Measurements from ENCODE around the gene PAK6. TPM values are rescaled to one million over a fixed set of nuclear protein-coding genes. Genes with fewer than 3 reads are reported as not detected.

The PAK6 gene
- polyA plus RNA-seq, 2 of the 4 experiments (the other 2 are of a cell fraction), result 0.10 to 0.16 TPM

- Histone ChIP-seq H3K27ac (no peak overlapping the region), H3K4me3 (no peak overlapping the region), H3K4me1 (peaks cover 19% of the 10 kb centered on the region), H3K9me3 (no peaks in the 10 kb centered on the region), H3K4me2 (no peak overlapping the region)
- TF ChIP-seq EHF (CRISPR knock-in tag; IDR thresholded peaks at IDR 0.05), result no peak
- no peak for TF ChIP-seq BCL3 (IDR thresholded peaks at IDR 0.05)
- no peak for TF ChIP-seq MYC (IDR thresholded peaks at IDR 0.05; ENCODE audit: borderline replicate concordance, low read length)
- no peak for TF ChIP-seq ZC3H11A (IDR thresholded peaks at IDR 0.05)
- TF ChIP-seq PHF8 (IDR thresholded peaks at IDR 0.05; ENCODE audit: borderline replicate concordance, low read depth), result no peak
- TF ChIP-seq FOSL2 (IDR thresholded peaks at IDR 0.05), result no peak
- no peak for TF ChIP-seq FOSL2 (CRISPR knock-in tag; IDR thresholded peaks at IDR 0.05)
- no peak for TF ChIP-seq TFCP2L1 (CRISPR knock-in tag; IDR thresholded peaks at IDR 0.05)
- TF ChIP-seq ZNF302 (CRISPR knock-in tag; IDR thresholded peaks at IDR 0.05), result no peak
- no peak for TF ChIP-seq NR3C1 (IDR thresholded peaks at IDR 0.05)
- TF ChIP-seq MAZ (IDR thresholded peaks at IDR 0.05; ENCODE audit: borderline replicate concordance, low read depth, low read length), result no peak
- TF ChIP-seq NFE2L2 (conservative IDR thresholded peaks at IDR 0.05; ENCODE audit: low read length), result no peak
- no peak for TF ChIP-seq CEBPB (IDR thresholded peaks at IDR 0.05)
- TF ChIP-seq HOXA7 (CRISPR knock-in tag; IDR thresholded peaks at IDR 0.05), result no peak
- no peak for TF ChIP-seq KDM5A (IDR thresholded peaks at IDR 0.05)
- TF ChIP-seq CTCF (IDR thresholded peaks at IDR 0.05), result no peak
- WGBS (ENCODE audit: missing lambda C conversion rate), result 61% methylated on average over 5 of the region's 11 CpGs
- FAIRE-seq (no peak), ATAC-seq (no peak), DNase-seq (ENCODE audit: low read depth in 1 of 2, low spot score in 1 of 2) (no peak)
- POLR2A ChIA-PET, result no interaction called here
- CTCF ChIA-PET, result interaction anchor here (1.1 to 19.7 kb wide), 8 partner anchors 5 to 229 kb away, joined by 4 to 658 read pairs (median 54); partner anchors contain the start of gene PAK6
These were observed 31.6 kb downstream of the PAK6 start for GRCh38 chr15:40270246-40270995.

GRCh38 chr15:40271685-40272484 lies 33.0 kb downstream of the PAK6 start:
- Histone ChIP-seq H3K27ac (no peak overlapping the region), H3K4me2 (no peak overlapping the region), H3K4me1 (peaks cover 7% of the 10 kb centered on the region), H3K4me3 (no peak overlapping the region), H3K9me3 (no peaks in the 10 kb centered on the region)
- ATAC-seq (no peak), DNase-seq (ENCODE audit: low read depth in 1 of 2, low spot score in 1 of 2) (no peak), FAIRE-seq (no peak)
- CTCF ChIA-PET, result interaction anchor here (1.0 to 19.7 kb wide), 8 partner anchors 10 to 226 kb away, joined by 4 to 658 read pairs (median 123); partner anchors contain the start of genes PAK6 and PLCB2
- no peak for TF ChIP-seq ELK1 (IDR thresholded peaks at IDR 0.05; ENCODE audit: low read depth, low read length)
- POLR2A ChIA-PET, result no interaction called here
- 88% methylated on average over 10 of the region's 25 CpGs for WGBS (ENCODE audit: missing lambda C conversion rate)
